ENCODE measurements around the gene PPP2R5D.

DNA sequence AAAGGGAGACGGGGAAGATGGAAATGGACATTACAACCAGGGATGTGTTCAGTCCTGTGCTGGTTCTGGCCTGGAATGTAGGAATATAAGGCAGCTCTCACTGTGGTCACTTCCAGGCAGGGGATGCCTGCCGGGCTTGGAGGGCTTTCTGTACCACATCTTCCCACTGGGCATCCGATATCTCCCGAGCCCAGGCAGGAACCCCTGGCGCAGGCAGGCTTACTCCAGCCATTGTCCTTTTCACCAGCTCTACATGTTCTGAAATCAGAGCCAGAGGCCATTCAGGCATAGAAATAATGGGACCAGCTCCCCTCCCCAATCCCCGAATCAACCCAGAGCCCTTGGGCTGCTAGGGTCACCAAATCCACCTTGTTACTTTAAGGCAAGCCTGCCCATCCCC, 28.0 kb downstream of the PPP2R5D start:
- TF ChIP-seq CTCF (IDR thresholded peaks at IDR 0.05 in 4 of 5, conservative IDR thresholded peaks at IDR 0.05 in 1 of 5), result no peak
- TF ChIP-seq POLR2A (IDR thresholded peaks at IDR 0.05), result no peak

All from gastrocnemius medialis (tissue), 4 donors.